SKM-1 (cell line): Measurements from ENCODE around the gene PARD3B.

Source experiments
- DNase-seq: peaks from one replicate; lab custom pipeline; 2025; ENCODE audit not compliant: unreplicated experiment; lab: John Stamatoyannopoulos, UW

The PARD3B gene

DNA sequence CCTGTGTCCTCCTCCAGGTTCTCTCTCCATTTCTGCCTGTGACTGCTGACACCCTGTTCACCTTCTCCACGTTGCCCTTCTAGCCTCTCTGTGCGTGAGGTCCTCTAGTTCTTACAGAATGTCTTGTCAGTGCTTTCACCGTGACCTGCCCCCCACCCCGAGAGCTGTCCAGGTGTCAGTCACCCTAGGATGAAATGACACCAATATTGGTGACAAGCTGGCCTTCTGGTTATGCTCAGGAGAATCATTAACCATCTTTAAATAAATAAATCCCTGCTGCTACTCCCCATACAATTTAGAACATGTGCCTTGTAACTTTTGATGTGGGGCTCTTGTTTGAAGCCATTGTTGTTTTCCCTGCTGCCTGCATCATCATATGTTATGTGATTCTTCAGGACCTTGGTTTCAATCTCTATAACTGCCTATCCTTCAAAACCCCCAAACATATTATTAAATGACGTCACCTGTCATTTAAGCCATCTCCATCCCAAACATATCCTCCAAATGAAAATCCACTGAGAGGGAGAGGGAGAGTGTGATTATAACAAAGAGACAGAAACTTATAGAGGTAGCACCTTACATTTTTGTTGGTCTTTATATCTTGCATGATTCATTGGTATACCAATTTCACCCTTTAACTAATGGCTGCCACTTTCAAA, 496.3 kb downstream of the PARD3B start:
- DNase-seq: no peak

DNA sequence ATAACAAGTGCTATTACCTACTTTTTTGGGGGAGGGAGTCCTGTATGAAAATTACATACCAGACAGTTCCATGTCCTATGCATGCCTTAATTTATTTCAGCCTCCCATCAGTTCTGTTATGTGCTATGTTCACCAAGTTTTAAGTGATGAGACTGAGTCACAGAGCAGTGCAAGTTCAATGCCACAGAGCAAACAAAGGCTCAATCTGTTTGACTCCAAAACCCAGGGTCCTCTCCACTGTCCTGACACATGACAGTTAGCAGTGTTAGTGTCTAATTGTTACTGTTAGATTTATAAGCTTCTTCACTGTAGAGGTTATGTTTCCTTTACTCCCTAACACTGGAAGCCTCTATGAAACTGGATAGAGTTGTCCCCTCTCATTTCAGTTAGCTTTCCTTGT, 498.0 kb downstream of the PARD3B start:
- no peak for DNase-seq

DNA sequence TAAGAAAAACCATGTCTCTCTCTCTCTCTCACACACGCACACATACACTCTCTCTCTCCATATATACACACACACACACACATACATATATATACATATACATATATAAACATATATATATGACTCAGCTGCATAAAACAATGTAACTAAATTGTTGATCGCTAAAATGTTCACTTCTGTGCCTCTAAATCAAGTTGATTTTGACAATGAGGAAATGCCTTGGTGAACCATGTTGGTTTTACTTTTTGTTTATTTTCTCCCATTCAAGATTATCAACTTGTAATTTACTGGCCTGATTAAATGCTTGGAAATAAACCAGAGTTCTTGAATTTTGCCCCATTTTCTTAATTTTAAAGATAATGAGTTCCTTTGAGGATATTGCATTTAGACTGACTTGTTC, 500.4 kb downstream of the PARD3B start:
- no peak for DNase-seq

DNA sequence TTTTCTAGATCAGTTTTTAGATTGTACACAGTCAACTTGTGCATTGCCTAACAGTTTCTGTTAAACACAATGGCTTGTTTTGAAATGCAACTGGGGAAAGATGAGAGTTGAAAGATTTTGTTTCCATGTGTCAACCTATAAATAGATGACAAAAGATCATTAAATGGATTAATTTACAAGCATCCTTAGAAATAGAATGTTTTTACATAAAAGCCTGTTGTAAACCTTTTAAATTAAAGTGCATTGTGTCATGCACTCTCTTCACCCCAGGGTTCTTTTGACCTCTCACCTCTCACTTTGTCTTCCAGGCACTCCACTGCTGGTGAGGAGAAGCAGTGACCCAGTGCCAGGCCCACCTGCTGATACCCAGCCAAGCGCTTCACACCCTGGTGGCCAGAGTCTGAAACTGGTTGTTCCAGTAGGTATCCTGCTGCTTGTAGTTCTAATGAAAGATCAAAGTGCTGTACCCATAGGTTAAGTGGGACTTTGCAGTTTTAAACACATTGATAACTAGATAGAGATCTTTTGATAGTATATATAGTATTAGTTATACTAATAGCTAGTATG, 502.1 kb downstream of the PARD3B start:
- DNase-seq: no peak

DNA sequence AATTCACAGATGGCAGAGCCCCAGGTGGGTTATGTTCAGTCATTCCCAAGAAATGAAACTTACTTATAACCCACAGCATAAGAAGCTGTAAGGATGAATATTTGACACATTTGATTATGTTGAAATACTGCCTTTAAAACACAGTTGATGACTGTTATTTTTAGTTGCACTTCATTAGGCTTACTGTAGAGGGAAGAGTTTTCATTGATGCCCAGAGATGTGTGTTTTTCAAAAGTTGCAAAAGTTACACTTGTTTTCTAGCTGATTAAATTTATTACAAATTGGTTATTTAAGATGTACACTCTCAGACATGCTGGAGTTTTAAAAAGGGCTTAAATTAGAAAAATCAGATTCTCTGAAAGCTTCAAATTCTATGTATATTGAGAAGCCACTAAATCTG, 506.1 kb downstream of the PARD3B start:
- no peak for DNase-seq

DNA sequence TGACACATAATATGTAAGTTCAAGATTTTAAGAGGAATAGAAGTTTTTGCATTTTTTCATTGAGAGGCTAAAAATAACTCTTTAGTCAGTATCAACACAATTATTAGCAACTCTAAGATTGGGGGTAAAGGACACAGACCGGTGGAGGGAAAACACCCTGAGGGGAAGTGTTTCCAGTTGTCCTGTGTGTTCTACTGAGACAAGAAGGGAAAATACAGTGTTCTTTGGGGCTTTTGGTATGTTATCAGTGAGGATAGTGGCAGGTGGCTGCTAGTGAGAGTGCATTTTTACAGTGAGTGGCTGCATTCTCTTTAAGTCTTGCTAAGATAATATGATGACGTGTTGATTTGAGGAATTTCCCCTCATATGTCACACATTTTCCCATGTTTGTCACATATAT, 507.5 kb downstream of the PARD3B start:
- DNase-seq: no peak

DNA sequence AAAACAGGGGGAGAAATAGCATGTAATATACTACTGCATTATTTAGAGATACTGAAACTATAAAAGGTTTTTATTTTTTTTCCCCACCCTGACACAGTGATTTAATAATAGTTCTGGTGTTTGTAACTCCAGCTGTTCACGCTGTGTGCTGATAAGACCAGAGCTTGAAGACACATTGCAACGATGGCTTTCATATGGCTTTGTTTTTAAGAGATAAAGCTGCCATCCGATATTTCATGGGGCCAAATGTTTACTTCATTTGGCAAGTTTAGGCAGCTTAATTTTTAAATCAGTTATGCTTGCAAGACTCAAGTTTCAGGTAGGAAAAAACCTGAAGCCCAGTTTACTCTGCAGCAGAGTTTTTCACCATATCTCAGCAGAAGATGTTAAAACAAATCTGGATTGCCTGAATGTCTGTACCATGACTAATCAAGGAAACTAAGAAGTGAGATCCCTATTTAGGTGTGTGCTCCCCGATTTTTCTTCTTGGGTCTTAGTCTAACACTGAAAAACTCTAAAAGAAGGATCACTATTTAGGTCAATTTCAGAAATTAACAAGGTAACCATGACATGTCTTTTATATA, 508.6 kb downstream of the PARD3B start:
- no peak for DNase-seq

DNA sequence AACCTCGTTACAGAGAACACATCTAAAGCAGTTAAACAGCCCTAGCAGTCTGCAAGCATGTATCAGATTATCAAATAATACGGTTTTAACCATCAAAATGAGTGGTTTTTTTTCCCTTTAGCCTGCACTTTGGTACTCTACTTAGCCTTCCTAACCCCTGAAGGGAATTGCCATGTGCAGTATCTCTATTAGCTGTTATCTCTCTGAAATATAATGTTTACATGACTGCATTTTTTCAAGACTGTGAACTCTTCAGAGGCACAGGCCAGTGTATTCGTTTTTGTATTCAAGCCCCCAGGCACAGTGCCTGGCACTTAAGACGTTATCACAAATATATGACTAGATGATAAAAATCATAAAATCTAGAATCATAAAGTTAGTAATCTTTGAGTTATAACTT, 509.5 kb downstream of the PARD3B start:
- DNase-seq: no peak

DNA sequence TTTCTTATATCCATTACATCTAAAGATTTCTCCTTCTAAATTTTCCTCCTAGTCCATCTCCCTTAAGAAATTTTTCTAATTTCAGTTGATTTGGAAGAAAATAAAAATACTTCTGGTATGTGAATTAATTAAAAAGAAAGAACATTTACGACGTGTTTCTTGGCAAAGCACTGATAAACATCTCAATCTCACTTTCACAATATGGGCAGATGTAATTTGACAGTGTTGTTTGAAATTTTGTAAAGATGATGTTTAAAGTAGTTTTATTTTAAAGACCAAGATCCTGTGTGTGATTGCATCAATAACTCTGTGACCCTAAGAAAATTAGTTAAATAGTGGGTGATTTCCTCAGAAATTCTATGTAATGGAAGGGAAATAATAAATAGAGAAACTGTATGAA, 510.0 kb downstream of the PARD3B start:
- DNase-seq: no peak

DNA sequence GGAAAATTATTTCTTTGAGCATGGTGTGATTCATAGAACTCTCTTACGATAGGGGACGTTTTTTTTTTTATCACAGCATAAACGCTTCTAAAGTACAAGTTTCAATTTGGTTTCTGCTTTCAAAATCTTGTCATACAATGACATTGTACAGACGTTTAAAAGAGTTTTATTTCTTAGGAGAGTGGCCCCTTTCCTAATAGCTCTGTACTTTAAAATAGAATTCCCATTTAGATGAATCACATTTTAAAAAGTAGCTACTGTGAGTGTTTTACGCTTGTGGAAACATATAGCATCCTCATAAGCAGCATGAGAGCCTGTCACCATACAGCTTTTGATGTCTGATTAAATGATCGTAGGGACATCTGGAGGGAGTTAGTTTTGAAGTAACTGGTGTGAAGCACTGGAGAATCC, 510.9 kb downstream of the PARD3B start:
- DNase-seq: no peak

DNA sequence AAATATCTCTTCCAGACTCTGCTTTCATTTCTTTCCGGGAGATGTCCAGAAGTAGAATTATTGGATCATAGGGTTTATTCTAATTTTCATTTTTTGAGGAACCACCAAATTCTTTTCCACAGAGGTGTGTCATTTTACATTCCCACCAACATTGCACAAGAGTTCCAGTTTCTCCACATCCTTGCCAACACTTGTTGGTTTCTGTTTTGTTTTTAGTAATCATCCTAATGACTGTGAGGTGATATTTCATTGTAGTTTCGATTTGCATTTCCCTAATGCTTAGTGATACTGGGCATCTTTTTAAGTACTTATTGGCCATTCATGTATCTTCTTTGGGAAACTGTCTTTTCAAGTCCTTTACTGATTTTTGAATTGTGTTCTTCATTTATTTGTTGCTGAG, 513.1 kb downstream of the PARD3B start:
- no peak for DNase-seq

DNA sequence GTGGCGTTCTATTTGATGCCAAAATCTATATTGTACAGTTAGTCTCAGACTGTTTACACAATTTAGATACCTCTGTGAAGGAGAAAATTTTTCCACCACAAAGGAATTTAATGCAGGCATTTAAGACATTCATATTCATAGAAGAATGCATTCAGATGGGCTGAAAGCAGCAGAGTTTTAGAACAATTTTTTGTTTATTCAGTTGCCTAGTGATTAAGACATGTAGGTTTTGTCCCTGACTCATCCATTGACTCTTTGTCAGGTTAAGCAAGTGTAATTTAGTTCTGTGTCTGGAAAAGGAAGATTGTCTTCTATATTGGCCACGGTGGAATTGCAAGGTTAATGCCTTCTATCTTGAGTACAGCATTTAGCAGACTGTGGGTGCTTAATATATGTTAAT, 515.0 kb downstream of the PARD3B start:
- no peak for DNase-seq

DNA sequence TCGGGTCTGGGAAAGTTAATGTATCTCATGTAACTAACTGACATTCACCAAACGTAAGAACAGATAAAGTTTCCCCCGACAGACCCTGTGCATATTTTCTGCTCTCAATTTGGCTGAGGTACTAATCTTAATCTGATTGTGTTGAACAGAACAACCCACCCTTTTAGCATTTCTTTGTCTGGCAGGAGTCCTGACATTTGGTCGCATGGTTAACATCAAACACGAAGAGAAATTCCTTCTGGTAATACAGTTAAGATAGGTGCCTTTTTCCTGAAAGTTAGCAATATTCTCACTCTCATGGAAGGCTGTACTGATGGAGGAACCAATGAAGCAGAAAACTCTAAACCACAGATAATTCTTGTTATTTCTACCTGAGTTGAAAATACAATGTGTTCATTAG, 520.8 kb downstream of the PARD3B start:
- no peak for DNase-seq

DNA sequence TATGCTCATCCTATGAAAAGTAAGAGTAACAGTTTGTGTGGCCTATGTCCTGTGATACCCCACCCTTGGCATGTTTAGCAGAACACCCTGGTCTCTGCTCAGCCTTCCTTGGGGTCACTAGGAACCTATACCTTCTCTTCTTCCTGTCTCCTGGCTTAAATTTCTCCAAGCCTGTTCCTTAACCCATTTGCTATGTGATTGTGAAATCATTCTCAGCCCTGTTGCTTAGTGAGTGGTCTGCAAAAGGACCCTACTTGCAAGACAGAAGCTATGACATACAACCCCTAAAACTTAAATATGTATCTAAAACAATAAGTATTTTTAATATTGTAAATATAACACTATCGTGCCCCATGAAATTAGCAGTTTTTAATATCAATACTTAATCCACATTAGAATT, 524.7 kb downstream of the PARD3B start:
- DNase-seq: no peak

DNA sequence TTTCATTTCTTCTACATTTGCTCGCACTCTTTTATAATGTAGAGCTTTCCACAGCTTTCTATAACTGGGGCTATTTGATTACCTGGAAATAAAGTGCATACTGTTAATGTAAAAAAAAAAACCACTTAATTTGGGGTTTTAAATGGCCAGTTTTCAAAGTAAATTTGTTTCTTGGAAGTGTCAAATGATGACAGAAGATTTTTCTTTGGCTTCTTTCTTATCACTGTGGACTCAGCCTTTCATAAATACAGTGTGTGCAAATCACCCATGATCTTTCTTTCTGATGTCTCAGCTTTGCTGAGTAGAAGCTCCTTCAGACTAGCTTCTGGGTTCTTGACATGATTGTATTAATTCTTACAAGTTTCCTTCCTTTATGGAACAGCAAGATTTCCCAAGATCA, 525.6 kb downstream of the PARD3B start:
- DNase-seq: no peak

DNA sequence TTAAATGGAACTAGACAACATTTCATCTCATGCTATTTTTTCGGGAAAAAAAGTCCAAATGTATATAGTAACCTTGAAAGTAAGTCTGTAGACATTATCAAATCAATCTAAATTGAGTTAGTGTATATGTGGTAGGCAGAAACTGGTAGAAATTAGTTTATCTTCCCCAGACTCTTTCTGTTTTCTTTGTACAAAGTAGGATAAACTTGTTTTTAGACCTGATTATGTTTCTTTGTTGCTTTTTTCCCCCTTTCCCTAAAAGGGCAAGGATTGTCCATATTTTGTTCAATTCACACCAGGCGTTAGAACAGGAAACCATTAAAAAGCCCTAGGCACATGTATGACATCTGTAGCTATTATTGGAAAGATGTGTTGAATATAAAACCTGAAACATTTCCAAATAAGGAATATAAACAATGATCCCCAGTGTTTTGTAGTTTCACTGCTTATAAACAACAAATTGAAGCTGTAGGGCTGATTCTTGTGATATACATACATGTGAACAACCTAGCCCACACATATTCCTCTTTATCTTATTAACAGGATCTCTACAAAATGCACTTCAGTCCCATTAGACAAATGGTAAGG, 528.3 kb downstream of the PARD3B start:
- no peak for DNase-seq

DNA sequence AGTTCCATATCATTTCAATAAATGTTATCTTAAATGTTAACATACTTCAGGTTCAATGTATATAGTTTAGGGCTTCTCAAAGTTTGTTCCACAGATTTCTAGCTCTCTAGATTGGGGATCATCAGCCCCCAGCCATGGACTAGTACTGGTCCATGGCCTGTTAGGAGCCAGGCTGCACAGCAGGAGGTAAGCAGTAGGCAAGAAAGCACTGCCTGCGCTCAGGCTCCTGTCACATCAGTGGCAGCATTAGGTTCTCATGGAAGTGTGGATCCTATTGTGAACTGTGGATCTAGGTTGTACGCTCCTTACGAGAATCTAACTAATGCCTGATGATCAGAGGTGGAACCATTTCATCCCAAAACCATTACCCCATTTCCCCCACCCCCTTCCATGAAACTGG, 531.1 kb downstream of the PARD3B start:
- no peak for DNase-seq

DNA sequence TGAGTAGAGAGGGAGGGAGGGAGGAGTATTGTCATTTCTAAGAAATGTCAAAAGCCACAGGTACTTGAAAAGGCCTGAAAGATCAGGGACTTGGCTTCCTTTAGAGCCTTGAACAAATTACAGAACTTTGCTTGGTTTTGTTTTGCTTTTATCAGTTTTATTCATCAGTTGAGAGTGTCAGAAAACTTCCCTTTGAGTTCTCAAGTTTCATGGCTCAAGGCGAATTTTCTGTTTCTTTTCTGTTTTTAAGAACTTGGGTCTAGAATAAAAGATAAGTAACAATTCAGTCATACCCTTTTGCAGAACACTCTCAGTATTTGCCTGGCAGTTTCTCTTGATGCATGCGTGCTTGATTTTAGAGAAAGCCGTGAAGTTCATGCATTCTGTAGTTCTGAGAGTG, 531.9 kb downstream of the PARD3B start:
- no peak for DNase-seq

DNA sequence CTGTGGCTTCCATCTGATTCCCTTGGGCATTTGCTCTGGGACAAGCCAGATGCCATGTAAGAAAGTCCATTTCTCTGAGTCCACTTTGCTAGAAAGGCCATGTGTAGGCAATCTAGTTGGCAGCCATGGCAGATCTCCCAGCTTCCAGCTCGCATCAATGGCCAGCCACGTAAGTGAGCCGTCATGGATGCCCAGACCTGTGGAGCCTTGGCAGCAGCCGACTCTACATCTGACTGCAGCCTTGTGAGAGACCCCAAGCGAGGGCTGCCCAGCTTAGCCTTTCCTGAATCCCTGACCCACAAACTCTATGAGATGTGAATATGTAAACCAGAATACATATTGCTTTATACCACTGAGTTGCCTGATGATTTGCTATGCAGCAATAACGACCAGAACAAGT, 533.5 kb downstream of the PARD3B start:
- DNase-seq: no peak

DNA sequence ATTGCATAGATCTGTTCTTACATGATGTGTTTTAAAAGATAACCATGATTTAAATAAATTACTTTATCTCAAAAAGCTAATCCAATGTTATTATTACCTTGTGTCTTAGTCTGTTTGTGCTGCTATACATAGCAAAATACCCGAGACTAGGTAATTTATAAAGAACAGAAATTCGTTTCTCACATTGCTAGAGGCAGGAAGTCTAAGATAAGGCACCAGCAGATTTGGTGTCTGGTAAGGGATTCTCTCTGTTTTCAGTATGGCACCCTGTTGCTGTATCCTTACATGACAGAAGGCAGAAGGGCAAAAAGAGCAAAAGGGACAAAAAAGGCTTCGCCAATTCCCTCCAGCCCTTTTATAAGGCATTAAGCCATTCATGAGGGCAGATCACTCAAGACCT, 533.9 kb downstream of the PARD3B start:
- no peak for DNase-seq

DNA sequence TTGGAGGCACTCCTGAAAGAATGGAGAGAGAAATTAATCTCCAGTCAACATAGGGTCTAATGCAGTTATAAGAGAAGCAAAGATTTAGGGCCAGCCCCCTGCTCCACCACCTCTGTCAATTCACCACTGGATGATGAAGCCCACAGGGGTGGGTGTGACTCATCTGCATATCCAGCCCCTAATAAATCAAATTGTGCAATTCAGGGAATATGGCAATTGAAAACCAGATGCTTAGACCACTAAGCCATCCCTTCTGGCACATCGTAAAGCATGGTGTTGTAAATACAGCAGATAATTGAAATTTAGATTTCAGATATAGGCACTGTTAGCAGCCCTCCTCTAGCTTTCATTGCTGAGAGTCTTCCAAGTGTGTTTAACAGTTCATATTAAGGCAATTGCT, 541.4 kb downstream of the PARD3B start:
- DNase-seq: no peak

DNA sequence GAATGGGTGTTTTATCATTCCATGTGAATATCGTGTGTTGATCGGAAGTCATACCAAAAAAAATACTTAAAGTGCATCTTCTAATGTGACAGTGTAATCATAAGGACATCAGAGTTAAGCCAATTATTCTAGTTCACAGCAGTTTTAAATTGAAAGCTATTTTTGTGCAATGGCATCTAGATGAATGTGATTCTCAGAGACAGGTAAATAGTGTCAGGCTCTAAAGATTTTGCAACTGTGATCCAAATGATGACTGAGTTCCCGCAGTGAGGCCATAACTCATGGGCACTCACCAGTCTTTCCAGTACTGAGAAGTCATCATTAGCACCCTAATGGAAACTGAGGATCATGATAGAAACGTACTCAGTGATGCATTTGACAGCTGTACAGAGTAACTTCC, 542.6 kb downstream of the PARD3B start:
- DNase-seq: no peak

DNA sequence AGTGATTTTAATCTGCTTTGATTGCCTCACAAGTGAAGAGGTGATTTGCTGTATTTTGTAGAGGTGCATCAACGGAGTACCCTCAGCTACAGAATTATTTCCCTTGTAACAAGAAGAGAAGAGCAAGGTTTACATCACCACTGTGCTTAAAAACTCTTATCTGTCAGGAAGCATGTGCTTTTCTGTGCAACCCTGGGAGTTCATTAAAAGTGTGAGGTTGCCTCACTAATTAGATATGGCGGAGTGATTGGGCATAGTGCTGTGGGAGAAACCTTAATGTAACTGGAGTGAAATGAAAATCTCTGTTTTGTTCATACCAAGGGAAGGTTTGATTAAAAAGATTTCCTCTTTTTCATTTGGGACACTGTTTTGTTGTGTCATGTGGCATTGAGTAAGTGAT, 544.7 kb downstream of the PARD3B start:
- DNase-seq: no peak
